ENCODE results near the gene SLAMF7. TPM values are rescaled to one million over a fixed set of nuclear protein-coding genes. Genes with fewer than 3 reads are reported as not detected.

The SLAMF7 gene
- polyA plus RNA-seq, 2 of the 4 experiments (the other 2 are of a cell fraction), result 0.57 to 1.8 TPM

- Histone ChIP-seq H3K4me3 (no peak overlapping the region), H3K4me1 (no peaks in the 10 kb centered on the region), H3K9me3 (no peaks in the 10 kb centered on the region), H3K27ac (no peak overlapping the region), H3K4me2 (no peak overlapping the region)
- ATAC-seq (no peak), FAIRE-seq (no peak), DNase-seq (ENCODE audit: low read depth in 1 of 2, low spot score in 1 of 2) (no peak)
- ChIA-PET CTCF (interaction anchor here (1.5 kb wide), 1 partner anchor 27 kb away, joined by 3 read pairs; no protein-coding TSS in a partner anchor), POLR2A (no interaction called here)
- WGBS (ENCODE audit: missing lambda C conversion rate), result 71% methylated on average over 1 of the region's 1 CpG
- TF ChIP-seq PHF8 (IDR thresholded peaks at IDR 0.05; ENCODE audit: borderline replicate concordance, low read depth) (no peak), JUNB (IDR thresholded peaks at IDR 0.05) (no peak), RNF2 (IDR thresholded peaks at IDR 0.05; ENCODE audit: borderline replicate concordance, low read depth) (no peak), ZSCAN20 (CRISPR knock-in tag; IDR thresholded peaks at IDR 0.05) (no peak), RARB (CRISPR knock-in tag; IDR thresholded peaks at IDR 0.05) (no peak), CEBPB (IDR thresholded peaks at IDR 0.05) (no peak), BHLHE40 (IDR thresholded peaks at IDR 0.05; ENCODE audit: low read depth, low read length) (no peak), KDM1A (IDR thresholded peaks at IDR 0.05; ENCODE audit: low read depth) (no peak), CBX2 (IDR thresholded peaks at IDR 0.05; ENCODE audit: borderline replicate concordance, low read depth) (no peak), CHD4 (IDR thresholded peaks at IDR 0.05; ENCODE audit: borderline replicate concordance) (no peak), TFCP2L1 (CRISPR knock-in tag; IDR thresholded peaks at IDR 0.05) (no peak), HEYL (CRISPR knock-in tag; IDR thresholded peaks at IDR 0.05) (no peak)
- TF ChIP-seq, protein P1, sequence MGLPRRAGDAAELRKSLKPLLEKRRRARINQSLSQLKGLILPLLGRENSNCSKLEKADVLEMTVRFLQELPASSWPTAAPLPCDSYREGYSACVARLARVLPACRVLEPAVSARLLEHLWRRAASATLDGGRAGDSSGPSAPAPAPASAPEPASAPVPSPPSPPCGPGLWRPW (IDR thresholded peaks at IDR 0.05), result no peak
Observed at GRCh38 chr1:160772331-160772730, 33.3 kb downstream of the SLAMF7 start.

- no peak for FAIRE-seq
- no peak overlapping the region for H3K27ac ChIP-seq
- H3K4me2 ChIP-seq, result no peak overlapping the region
- 67% methylated on average over 3 of the region's 3 CpGs for WGBS (ENCODE audit: missing lambda C conversion rate)
- no peaks in the 10 kb centered on the region for H3K4me1 ChIP-seq
- DNase-seq (ENCODE audit: low read depth in 1 of 2, low spot score in 1 of 2), result no peak
- no peak for ATAC-seq
- TF ChIP-seq CHD4 (IDR thresholded peaks at IDR 0.05; ENCODE audit: borderline replicate concordance) (no peak), HOXA7 (CRISPR knock-in tag; IDR thresholded peaks at IDR 0.05) (no peak), NR3C1 (IDR thresholded peaks at IDR 0.05) (no peak), CEBPB (IDR thresholded peaks at IDR 0.05) (no peak), HOXB5 (CRISPR knock-in tag; IDR thresholded peaks at IDR 0.05) (no peak), EHMT2 (IDR thresholded peaks at IDR 0.05; ENCODE audit: low read depth) (no peak), RNF2 (IDR thresholded peaks at IDR 0.05; ENCODE audit: borderline replicate concordance, low read depth) (no peak), NFE2L2 (conservative IDR thresholded peaks at IDR 0.05; ENCODE audit: low read length) (no peak), ATOH8 (CRISPR knock-in tag; IDR thresholded peaks at IDR 0.05; ENCODE audit: low read depth) (no peak), TFCP2L1 (CRISPR knock-in tag; IDR thresholded peaks at IDR 0.05) (no peak), CHD2 (IDR thresholded peaks at IDR 0.05; ENCODE audit: low read length, partially characterized antibody) (no peak), FOSL2 (IDR thresholded peaks at IDR 0.05) (no peak), FOSL2 (CRISPR knock-in tag; IDR thresholded peaks at IDR 0.05) (no peak), RARB (CRISPR knock-in tag; IDR thresholded peaks at IDR 0.05) (no peak)
- TF ChIP-seq, protein P2, sequence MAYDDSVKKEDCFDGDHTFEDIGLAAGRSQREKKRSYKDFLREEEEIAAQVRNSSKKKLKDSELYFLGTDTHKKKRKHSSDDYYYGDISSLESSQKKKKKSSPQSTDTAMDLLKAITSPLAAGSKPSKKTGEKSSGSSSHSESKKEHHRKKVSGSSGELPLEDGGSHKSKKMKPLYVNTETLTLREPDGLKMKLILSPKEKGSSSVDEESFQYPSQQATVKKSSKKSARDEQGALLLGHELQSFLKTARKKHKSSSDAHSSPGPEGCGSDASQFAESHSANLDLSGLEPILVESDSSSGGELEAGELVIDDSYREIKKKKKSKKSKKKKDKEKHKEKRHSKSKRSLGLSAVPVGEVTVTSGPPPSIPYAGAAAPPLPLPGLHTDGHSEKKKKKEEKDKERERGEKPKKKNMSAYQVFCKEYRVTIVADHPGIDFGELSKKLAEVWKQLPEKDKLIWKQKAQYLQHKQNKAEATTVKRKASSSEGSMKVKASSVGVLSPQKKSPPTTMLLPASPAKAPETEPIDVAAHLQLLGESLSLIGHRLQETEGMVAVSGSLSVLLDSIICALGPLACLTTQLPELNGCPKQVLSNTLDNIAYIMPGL (CRISPR knock-in tag; IDR thresholded peaks at IDR 0.05; ENCODE audit: borderline replicate concordance), result no peak
- POLR2A ChIA-PET, result no interaction called here
- no peaks in the 10 kb centered on the region for H3K9me3 ChIP-seq
- CTCF ChIA-PET, result interaction anchor here (0.9 to 1.5 kb wide), 2 partner anchors 27 to 61 kb away, joined by 3 read pairs; no protein-coding TSS in a partner anchor
- H3K4me3 ChIP-seq, result no peak overlapping the region
Observed at GRCh38 chr1:160773093-160773492, 34.0 kb downstream of the SLAMF7 start.

Data from A549 (cell line).